Immature natural killer cell (primary cell): ENCODE measurements around the gene NME9. TPM values are rescaled to one million over a fixed set of nuclear protein-coding genes. Genes with fewer than 3 reads are reported as not detected.

ENCODE experiments used
- DNase-seq, 3 donors: peaks; one replicate each; pipeline ENCODE4 v3.0.0; 2022; ENCODE audit warnings: mixed read lengths in 1 of 3
- H3K27ac Mint-ChIP-seq, 6 donors: one replicate each; pipeline ENCODE4 v1.8.0; 2020; ENCODE audit warnings: mixed read lengths in 6 of 6, mild to moderate bottlenecking in 5 of 6, inconsistent platforms in 4 of 6, moderate library complexity in 3 of 6
- H3K27me3 Mint-ChIP-seq, 3 donors: one replicate each; pipeline ENCODE4 v1.8.0; 2020 to 2021; ENCODE audit warnings: low read depth in 3 of 3, mild to moderate bottlenecking in 3 of 3, mixed read lengths in 3 of 3, moderate library complexity in 3 of 3, inconsistent platforms in 1 of 3
- H3K36me3 Mint-ChIP-seq, 3 donors: one replicate each; pipeline ENCODE4 v1.8.0; 2020; ENCODE audit warnings: mixed read lengths in 3 of 3, inconsistent platforms in 2 of 3, mild to moderate bottlenecking in 2 of 3
- H3K4me1 Mint-ChIP-seq, 2 donors: one replicate each; pipeline ENCODE4 v1.8.0; 2020; ENCODE audit warnings: inconsistent platforms in 2 of 2, mild to moderate bottlenecking in 2 of 2, mixed read lengths in 2 of 2, moderate library complexity in 1 of 2
- H3K4me3 Mint-ChIP-seq, 5 donors: one replicate each; pipeline ENCODE4 v1.8.0; 2020; ENCODE audit warnings: mild to moderate bottlenecking in 5 of 5, mixed read lengths in 5 of 5, inconsistent platforms in 3 of 5, moderate library complexity in 3 of 5
- H3K9me3 Mint-ChIP-seq, 6 donors: one replicate each; pipeline ENCODE4 v1.8.0; 2020; ENCODE audit warnings: mild to moderate bottlenecking in 6 of 6, mixed read lengths in 6 of 6, inconsistent platforms in 4 of 6, moderate library complexity in 3 of 6
- polyA plus RNA-seq, 3 donors: library from polyadenylated mRNA; unstranded; fragments of 300-500 nt; fragmentation: Illumina TruSeq; gene quantifications; one replicate each; pipeline ENCODE4 v1.2.3, GENCODE V29; 2021

Gene NME9
- polyA plus RNA-seq, 3 donors from 2014 or later: 0.50 TPM; not detected in 2

DNA sequence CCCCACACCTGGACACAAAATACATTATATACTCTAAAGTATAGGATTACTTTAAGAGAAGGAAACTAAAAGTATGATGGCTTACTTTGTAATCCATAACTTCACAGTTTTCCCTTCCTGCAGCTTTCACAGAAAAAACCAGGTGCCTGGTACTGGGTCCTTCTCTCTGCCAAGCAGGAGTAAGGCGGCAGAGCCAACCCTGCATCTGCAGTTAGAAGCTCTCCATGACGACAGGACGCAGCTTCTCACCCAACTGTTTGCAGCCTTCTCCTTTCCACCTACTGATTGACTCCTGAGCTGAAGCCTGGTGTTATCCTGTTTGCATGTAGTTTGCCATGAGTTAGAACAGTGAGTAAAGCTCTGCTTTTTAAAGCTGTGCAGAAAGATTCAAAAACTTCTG lies 25.4 kb upstream of the NME9 start:
- Mint-ChIP-seq H3K4me1 (peaks cover 0 to 4% of the 10 kb centered on the region in 2 donors), H3K9me3 (no peaks in the 10 kb centered on the region), H3K4me3 (no peak overlapping the region), H3K27ac (no peak overlapping the region), H3K36me3 (no peaks in the 10 kb centered on the region), H3K27me3 (peaks cover 0 to 1% (median 0%) of the 10 kb centered on the region in 3 donors)
- no peak for DNase-seq

DNA sequence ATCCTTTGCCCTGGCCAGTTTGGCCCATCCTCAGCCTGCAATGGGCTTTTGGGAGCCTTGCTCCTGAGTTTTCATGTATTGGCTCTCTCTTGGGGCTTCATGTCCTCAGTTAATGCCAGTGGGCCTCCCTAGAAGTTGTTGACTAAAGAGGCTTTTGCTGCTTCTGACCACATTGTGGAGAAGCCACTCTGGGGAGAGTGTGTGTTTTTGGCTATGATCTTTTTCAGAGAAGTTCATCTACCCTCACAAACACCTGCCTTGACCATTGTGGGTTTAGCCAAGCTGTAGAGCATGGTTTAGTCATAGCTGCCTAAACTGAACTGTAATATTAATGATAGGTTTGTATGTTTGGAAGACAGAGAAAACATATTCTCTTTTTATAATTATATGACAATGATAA lies 24.7 kb upstream of the NME9 start:
- H3K4me3 Mint-ChIP-seq: no peak overlapping the region
- no peaks in the 10 kb centered on the region for H3K9me3 Mint-ChIP-seq
- H3K36me3 Mint-ChIP-seq: no peaks in the 10 kb centered on the region
- peaks cover 0 to 5% of the 10 kb centered on the region in 2 donors for H3K4me1 Mint-ChIP-seq
- H3K27ac Mint-ChIP-seq: no peak overlapping the region
- peaks cover 0 to 3% (median 0%) of the 10 kb centered on the region in 3 donors for H3K27me3 Mint-ChIP-seq
- DNase-seq: no peak

DNA sequence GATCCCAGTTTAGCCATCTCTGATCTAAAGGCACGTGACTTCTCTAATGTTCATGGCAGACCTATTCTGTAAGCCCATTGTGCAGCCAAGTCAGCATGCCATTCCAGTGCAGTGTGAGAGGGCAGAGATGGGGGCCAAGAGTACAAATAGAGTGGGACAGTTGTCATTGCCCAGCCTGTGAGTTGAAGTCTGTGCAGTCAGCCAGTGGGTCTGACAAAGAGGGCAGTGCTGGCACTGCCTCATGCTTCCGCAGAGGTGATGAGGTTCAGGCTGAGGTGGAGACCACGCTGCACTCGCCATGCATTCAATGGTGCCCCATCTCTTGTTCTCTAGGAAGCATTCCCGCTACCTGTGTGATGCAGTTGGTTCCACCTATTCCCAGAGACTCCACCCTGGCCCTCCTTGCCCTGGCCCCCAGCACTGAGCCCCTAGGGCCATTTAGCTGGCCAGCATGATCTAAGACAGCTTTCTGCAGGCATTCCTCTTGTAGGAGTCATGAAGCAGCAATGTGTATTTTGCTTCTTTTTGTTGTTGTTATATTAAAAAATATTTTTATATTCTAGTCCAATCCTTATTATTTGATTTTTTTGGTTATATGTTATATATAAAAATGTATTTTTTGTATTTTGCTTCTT lies 22.4 kb upstream of the NME9 start:
- Mint-ChIP-seq H3K9me3 (no peaks in the 10 kb centered on the region), H3K27me3 (peaks cover 3 to 9% (median 3%) of the 10 kb centered on the region in 3 donors), H3K4me1 (peaks cover 8 to 16% of the 10 kb centered on the region in 2 donors), H3K4me3 (no peak overlapping the region), H3K36me3 (no peaks in the 10 kb centered on the region), H3K27ac (no peak overlapping the region)
- no peak for DNase-seq

DNA sequence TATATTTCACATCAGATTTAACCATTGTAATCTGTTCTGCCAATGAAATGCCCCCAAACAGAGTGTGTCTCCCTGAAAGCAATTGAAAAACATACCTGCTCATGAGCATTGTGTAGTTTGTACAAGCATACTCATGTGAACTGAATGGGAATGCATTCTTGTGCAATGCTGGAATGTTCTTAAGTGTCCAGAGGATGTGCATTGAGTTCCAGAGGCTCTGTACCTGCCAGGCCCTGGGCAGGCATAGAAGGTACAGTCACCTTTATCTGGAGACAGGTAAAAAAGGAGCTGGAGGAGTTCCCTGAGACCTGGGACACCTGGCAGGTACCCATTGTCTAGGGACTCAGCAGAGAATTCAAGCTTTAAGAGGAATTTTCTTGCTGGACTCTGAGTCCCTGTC lies 21.5 kb upstream of the NME9 start:
- no peak overlapping the region for H3K27ac Mint-ChIP-seq
- no peaks in the 10 kb centered on the region for H3K9me3 Mint-ChIP-seq
- peaks cover 9 to 17% of the 10 kb centered on the region in 2 donors for H3K4me1 Mint-ChIP-seq
- peaks cover 3 to 10% (median 3%) of the 10 kb centered on the region in 3 donors for H3K27me3 Mint-ChIP-seq
- no peak for DNase-seq
- no peaks in the 10 kb centered on the region for H3K36me3 Mint-ChIP-seq
- no peak overlapping the region for H3K4me3 Mint-ChIP-seq

DNA sequence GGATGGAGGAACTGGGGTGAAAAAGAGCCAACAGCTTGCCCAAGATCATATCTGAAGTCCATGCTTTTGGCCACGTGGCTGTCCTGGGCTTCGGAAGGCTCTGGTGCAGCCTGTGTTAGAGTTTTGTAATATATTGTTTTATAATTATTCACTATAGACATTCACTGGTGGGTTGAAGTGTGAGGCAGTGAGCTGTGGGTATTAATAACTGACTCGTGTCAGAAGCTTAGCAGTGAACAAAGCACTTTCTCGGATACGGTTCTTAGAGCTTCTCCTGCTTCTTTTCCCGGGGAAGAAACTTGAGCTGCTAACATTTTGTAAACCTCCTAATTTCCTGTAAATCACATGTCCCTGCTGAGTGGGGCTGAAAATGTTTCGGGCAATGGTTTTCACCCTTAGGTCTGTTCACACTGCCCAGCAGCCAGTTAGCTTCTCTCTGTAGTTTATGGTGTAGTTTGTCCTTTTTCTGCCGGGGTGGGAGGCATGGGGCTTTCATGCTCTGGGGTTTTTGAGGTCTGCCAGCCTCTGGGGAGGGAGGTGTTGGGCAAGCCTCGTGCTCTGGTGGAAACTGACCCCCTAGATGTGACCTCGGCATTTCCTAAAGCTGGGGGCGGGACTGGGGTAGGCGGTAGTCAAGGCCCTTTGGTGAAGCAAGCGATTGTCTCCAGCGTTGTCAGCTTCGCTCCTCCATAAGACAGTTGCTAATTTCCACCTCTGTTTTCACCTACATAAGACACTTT lies 20.4 kb upstream of the NME9 start:
- H3K36me3 Mint-ChIP-seq: no peaks in the 10 kb centered on the region
- H3K27ac Mint-ChIP-seq: no peak overlapping the region
- DNase-seq: no peak
- peaks cover 3 to 12% (median 3%) of the 10 kb centered on the region in 3 donors for H3K27me3 Mint-ChIP-seq
- peaks cover 9 to 17% of the 10 kb centered on the region in 2 donors for H3K4me1 Mint-ChIP-seq
- no peaks in the 10 kb centered on the region for H3K9me3 Mint-ChIP-seq
- peak overlapping the region in 1 of 5 donors; percentile 7 for H3K4me3 Mint-ChIP-seq

DNA sequence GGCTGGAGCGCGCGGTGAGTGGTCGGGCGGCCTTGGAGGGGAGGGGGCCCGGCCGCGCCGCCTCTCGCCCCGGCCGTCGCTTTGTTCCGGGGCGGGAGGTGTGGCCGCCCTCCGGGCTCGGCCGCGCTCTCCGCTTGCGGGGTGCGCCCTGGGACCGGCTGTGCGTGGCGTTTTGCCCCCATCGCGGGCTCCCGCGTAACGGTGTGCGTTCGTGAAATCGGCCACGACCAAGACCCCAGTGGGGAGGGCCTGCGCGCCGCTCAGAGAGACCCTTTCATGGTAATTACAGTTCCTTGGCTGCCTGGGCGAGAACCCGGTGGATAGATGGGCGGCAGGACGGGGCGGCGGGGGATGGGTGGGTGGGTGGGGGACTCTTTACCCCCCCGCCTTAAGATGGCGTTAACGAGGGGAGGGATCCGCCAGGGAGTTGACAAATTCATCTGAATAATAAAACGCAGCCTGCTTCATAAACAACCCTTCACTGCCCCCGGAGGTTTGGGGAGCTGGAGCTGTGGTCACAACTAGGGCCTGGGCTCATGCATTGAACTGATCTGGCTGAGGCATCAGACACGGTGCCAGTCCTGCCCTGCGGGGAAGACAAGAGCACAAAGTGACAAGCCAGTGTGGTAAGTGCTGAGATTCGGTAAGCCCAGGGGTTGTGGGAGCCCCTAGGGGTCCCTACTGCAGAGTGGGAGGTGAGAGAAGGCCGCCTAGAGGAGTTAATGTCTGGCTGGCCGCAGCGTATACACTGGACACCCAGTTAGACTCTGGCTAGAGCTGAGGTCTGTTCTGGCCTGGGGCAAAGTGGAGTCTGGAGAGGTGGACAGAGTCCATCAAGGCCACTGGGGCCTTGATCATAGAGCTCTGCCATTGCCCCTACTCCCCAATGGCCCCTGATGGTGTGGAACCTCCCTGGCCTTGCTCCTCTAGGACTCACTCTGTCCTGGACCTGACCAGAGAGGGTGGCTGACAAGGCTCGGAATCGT lies 19.4 kb upstream of the NME9 start:
- H3K4me1 Mint-ChIP-seq: peaks cover 9 to 17% of the 10 kb centered on the region in 2 donors
- H3K4me3 Mint-ChIP-seq: peak overlapping the region in 4 of 5 donors; percentile 29 to 41 (median 36)
- no peaks in the 10 kb centered on the region for H3K9me3 Mint-ChIP-seq
- H3K36me3 Mint-ChIP-seq: no peaks in the 10 kb centered on the region
- no peak overlapping the region for H3K27ac Mint-ChIP-seq
- H3K27me3 Mint-ChIP-seq: peaks cover 3 to 12% (median 4%) of the 10 kb centered on the region in 3 donors
- no peak for DNase-seq

DNA sequence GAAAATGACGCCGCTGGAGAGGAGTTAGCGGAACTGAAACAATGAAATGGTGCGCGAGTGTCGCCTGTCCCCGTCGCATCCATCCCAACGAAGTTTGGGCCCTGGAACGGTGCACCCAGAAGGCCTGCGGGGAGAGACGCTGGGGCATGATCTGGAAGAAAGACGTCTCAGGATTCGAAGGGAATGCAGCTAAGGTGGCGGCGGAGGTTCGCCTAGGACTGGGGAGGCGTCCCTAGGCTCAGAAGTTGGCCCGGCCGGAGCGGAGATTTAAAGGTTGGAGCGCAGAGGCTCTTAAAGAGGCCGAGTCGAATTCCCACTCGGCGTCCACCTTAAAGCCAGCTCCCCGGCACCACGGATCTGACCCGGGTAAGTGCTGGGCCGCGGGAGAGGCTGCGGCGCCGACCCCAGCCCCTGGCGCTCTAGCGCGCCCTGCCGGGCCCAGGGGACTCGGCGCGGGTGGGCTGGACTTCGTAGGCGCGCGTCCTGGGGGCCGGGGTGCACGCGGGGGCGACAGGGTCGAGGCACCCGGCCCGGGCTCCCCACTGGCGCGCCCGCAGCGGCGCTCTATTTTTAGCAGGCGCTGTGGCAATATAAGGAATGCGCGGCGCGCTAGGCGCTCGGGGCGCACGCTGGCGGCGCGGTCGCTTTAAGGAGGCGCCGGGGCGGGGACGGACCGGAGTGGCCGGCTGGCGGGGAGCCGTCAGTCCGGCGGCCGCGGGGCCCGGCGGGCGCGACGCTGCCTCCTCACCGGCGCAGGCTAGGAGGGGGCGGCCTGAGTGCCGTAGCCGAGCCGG lies 18.5 kb upstream of the NME9 start, which contains the start of gene MRAS:
Gene MRAS, plus strand, starts transcription at position 620 of the 794 bp plus-strand sequence. CDS start 24,305 bp downstream, outside the sequence.
- Mint-ChIP-seq H3K4me1 (peaks cover 9 to 17% of the 10 kb centered on the region in 2 donors), H3K27ac (no peak within 1 kb of the TSS), H3K27me3 (peaks cover 3 to 12% (median 6%) of the 10 kb centered on the region in 3 donors), H3K36me3 (no peaks in the 10 kb centered on the region), H3K4me3 (peak within 1 kb of the TSS; percentile 65 to 89 (median 79)), H3K9me3 (no peaks in the 10 kb centered on the region)
- DNase-seq: peak in 1 of 3 donors; percentile 7

DNA sequence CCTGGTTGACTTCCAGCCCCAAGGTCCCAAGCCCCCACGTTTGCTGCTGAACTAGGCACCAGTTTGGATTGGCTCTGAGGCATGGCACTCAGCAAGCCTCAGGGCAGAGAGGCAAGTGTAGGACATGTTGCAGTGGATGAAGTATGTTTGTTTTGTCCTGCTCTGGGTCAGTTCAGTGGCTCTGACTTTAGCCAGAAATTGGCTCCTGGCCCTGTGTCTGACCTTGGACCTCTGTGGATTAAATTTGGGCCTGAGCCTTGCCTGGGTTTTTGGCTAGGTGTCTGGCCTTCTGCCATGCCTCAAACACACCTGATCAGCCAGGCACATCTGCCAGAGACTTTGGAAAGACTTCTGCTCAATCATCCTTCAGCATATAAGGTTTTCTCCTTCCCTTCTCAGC lies 15.1 kb upstream of the NME9 start:
- no peaks in the 10 kb centered on the region for H3K9me3 Mint-ChIP-seq
- H3K27ac Mint-ChIP-seq: no peak overlapping the region
- no peak for DNase-seq
- no peak overlapping the region for H3K4me3 Mint-ChIP-seq
- peaks cover 9 to 13% of the 10 kb centered on the region in 2 donors for H3K4me1 Mint-ChIP-seq
- H3K36me3 Mint-ChIP-seq: no peaks in the 10 kb centered on the region
- H3K27me3 Mint-ChIP-seq: peaks cover 3 to 9% (median 7%) of the 10 kb centered on the region in 3 donors

DNA sequence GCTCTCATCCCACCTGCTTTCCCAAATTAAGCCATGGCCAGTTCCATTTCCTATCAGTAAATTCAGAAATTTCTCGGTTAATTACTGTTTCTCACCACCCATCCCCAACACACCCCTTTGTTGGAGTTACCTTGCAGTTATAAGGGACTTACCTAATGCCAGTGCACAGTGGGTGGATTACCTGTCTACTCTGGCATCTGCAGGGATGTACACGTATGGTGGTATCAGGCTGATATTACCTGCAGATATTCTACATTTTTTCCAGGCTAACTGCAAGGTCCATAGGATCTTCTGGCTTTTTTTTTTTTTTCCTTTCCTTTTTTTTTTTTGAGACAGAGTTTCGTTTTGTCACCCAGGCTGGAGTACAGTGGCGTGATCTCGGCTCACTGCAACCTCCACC lies 10.9 kb upstream of the NME9 start:
- DNase-seq: no peak
- Mint-ChIP-seq H3K4me3 (no peak overlapping the region), H3K27me3 (peaks cover 2 to 9% (median 4%) of the 10 kb centered on the region in 3 donors), H3K36me3 (no peaks in the 10 kb centered on the region), H3K27ac (no peak overlapping the region), H3K4me1 (no peaks in the 10 kb centered on the region), H3K9me3 (no peaks in the 10 kb centered on the region)

DNA sequence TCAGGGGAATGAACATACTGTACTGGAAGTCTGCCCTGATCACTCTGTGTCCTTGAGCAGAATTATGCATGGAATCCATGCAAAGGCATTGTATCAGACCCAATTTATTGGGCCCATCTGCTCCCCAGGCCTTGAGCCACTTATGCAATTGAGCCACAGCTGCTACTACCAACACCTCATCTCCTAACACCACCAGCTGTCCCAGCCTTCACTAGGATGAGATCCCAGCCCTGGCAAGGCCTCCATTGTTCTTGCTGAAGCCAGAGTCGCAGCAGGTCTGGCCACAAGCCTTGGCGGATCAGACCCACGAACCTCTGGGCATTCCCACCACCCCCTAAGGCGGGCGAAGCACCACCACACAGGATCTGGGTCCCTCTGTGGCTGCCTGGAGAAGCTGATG lies 9.2 kb upstream of the NME9 start:
- peaks cover 2 to 9% (median 2%) of the 10 kb centered on the region in 3 donors for H3K27me3 Mint-ChIP-seq
- no peaks in the 10 kb centered on the region for H3K9me3 Mint-ChIP-seq
- H3K4me1 Mint-ChIP-seq: no peaks in the 10 kb centered on the region
- no peak overlapping the region for H3K4me3 Mint-ChIP-seq
- H3K36me3 Mint-ChIP-seq: no peaks in the 10 kb centered on the region
- H3K27ac Mint-ChIP-seq: no peak overlapping the region
- no peak for DNase-seq

DNA sequence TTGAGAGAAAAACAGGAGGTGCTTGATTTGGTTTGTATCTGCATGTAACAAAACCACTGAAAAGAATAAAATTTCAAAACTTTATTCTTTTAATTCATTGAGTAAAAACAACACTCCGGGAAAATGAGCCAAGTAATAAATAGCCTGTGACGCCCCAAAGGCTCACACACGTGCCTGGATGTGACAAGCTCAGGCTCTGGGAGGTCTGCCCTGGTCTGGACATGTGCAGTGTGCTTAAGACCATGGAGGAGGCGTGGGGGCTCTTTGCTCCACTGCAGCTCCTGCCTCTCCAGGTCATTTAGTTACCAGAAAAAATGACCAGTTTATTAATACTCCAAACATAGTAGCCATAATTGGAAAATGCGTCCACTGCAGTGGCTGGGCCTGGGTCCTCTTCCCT lies 8.6 kb upstream of the NME9 start:
- no peak overlapping the region for H3K27ac Mint-ChIP-seq
- no peaks in the 10 kb centered on the region for H3K4me1 Mint-ChIP-seq
- H3K4me3 Mint-ChIP-seq: no peak overlapping the region
- DNase-seq: no peak
- H3K36me3 Mint-ChIP-seq: no peaks in the 10 kb centered on the region
- H3K9me3 Mint-ChIP-seq: no peaks in the 10 kb centered on the region
- H3K27me3 Mint-ChIP-seq: peaks cover 1 to 9% (median 2%) of the 10 kb centered on the region in 3 donors

DNA sequence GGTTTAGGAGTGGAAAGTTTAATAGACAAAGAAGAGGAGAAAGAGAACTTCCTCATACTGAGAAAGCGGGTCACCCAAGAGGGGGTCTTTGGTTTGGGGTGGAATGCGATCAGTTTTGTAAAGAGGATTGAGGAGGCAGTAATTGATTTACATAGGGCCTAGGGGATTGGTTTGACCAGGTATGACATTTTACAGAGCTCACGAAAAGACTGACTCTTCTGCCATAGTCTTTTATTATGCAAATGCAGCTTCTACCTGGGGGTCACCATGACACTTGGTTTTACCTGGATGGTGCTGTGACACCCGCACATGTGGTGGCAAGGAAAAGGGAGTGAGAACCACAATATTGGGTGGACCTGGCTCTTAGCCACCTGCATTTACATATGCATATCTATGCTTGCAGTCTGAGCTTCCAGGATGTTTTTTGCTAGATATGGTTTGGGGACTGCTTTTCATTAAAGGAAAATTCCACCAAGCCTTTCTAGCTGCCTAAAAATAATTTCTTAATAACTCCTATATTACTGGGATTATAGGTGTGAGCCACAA lies 6.9 kb upstream of the NME9 start:
- Mint-ChIP-seq H3K36me3 (no peaks in the 10 kb centered on the region), H3K27me3 (peaks cover 2 to 9% (median 2%) of the 10 kb centered on the region in 3 donors), H3K4me3 (no peak overlapping the region), H3K9me3 (no peaks in the 10 kb centered on the region), H3K4me1 (no peaks in the 10 kb centered on the region), H3K27ac (no peak overlapping the region)
- no peak for DNase-seq

DNA sequence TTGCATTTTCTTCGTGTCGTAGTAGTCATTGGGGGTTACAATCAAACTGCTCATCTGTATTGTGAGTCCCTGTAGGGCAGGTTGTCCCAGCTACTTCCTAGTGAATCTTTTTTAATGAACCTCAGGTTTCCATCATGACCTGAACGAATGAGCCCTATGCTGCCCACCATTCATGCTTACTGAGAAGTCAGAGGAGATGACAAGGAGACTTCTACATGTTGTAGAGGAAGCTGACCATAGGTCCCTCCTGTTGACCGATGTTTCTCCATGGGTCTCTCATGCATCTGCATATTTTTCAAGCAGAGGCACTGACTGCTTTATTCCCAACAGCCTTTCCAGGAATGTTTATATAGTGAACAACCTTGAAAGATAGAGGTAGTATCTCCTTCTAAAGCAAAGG lies 5.0 kb upstream of the NME9 start:
- Mint-ChIP-seq H3K27me3 (peaks cover 5 to 13% (median 6%) of the 10 kb centered on the region in 3 donors), H3K27ac (no peak overlapping the region), H3K4me3 (no peak overlapping the region), H3K36me3 (no peaks in the 10 kb centered on the region), H3K9me3 (no peaks in the 10 kb centered on the region), H3K4me1 (peaks cover 3 to 6% of the 10 kb centered on the region in 2 donors)
- no peak for DNase-seq
